Measurements from ENCODE around the gene RAB37.

RAB37 gene

GRCh38 chr17:74767111-74767516, 30.1 kb downstream of the RAB37 start:
- H3K4me2 ChIP-seq (ENCODE audit: low read length) = no peak overlapping the region
- H3K27ac ChIP-seq (ENCODE audit: low read depth, low read length) = no peak overlapping the region
- no peaks in the 10 kb centered on the region for H3K79me1 ChIP-seq (ENCODE audit: low read length)
- no peak overlapping the region for H3K4me3 ChIP-seq (ENCODE audit: low read depth, low read length)
- no peak overlapping the region for H3K9ac ChIP-seq (ENCODE audit: low read length)
- no peak overlapping the region for H4K12ac ChIP-seq (ENCODE audit: low read depth, low read length)
- H4K91ac ChIP-seq (ENCODE audit: low read depth, low read length) = no peak overlapping the region
- no peak overlapping the region for H2AFZ ChIP-seq (ENCODE audit: insufficient read depth, low read length, poor library complexity)
- no peak overlapping the region for H3K4ac ChIP-seq (ENCODE audit: low read depth, low read length)
- H3K14ac ChIP-seq (ENCODE audit: low read length) = no peak overlapping the region
- no peak overlapping the region for H2BK5ac ChIP-seq (ENCODE audit: low read depth, low read length, poor library complexity)
- no peak overlapping the region for H2AK5ac ChIP-seq (ENCODE audit: low read length)
- peaks cover 6 to 8% of the 10 kb centered on the region in 2 experiments for H3K4me1 ChIP-seq (ENCODE audit: control insufficient read depth in 1 of 2, insufficient read depth in 2 of 2, low read length in 2 of 2)
- H4K8ac ChIP-seq (ENCODE audit: low read depth, low read length) = no peak overlapping the region
- no peak overlapping the region for H2BK12ac ChIP-seq (ENCODE audit: low read length)
- H3K79me2 ChIP-seq (ENCODE audit: control insufficient read depth, insufficient read depth, low read length, poor library complexity) = no peaks in the 10 kb centered on the region
- no peak for DNase-seq
- no peaks in the 10 kb centered on the region for H3K9me3 ChIP-seq (ENCODE audit: insufficient read depth, low read depth, low read length)
- no peak overlapping the region for H3K18ac ChIP-seq (ENCODE audit: low read length)
- WGBS (ENCODE audit: extremely low coverage, insufficient coverage, insufficient read length) = no CpG with 5 or more reads among the region's 10 CpGs
- H3K36me3 ChIP-seq (ENCODE audit: control insufficient read depth in 1 of 2, insufficient read depth in 2 of 2, low read length in 2 of 2) = peaks cover 26 to 35% of the 10 kb centered on the region in 2 experiments
- no peaks in the 10 kb centered on the region for H3K27me3 ChIP-seq (ENCODE audit: insufficient read depth, low read length)
- H2BK120ac ChIP-seq (ENCODE audit: insufficient read depth, low read length, poor library complexity) = no peak overlapping the region
- H3K23ac ChIP-seq (ENCODE audit: low read length) = no peak overlapping the region

GRCh38 chr17:74768069-74768762, 31.2 kb downstream of the RAB37 start:
- Histone ChIP-seq H2AFZ (ENCODE audit: insufficient read depth, low read length, poor library complexity) (no peak overlapping the region), H2BK120ac (ENCODE audit: insufficient read depth, low read length, poor library complexity) (no peak overlapping the region), H2BK12ac (ENCODE audit: low read length) (no peak overlapping the region), H3K23ac (ENCODE audit: low read length) (no peak overlapping the region), H3K79me2 (ENCODE audit: control insufficient read depth, insufficient read depth, low read length, poor library complexity) (no peaks in the 10 kb centered on the region), H4K12ac (ENCODE audit: low read depth, low read length) (no peak overlapping the region), H3K27ac (ENCODE audit: low read depth, low read length) (no peak overlapping the region), H3K4me3 (ENCODE audit: low read depth, low read length) (no peak overlapping the region), H3K36me3 (ENCODE audit: control insufficient read depth in 1 of 2, insufficient read depth in 2 of 2, low read length in 2 of 2) (peaks cover 36 to 46% of the 10 kb centered on the region in 2 experiments), H4K91ac (ENCODE audit: low read depth, low read length) (no peak overlapping the region), H3K18ac (ENCODE audit: low read length) (no peak overlapping the region), H3K27me3 (ENCODE audit: insufficient read depth, low read length) (no peaks in the 10 kb centered on the region), H2AK5ac (ENCODE audit: low read length) (no peak overlapping the region), H3K14ac (ENCODE audit: low read length) (no peak overlapping the region), H3K9ac (ENCODE audit: low read length) (no peak overlapping the region), H3K4ac (ENCODE audit: low read depth, low read length) (no peak overlapping the region), H3K79me1 (ENCODE audit: low read length) (no peaks in the 10 kb centered on the region), H2BK5ac (ENCODE audit: low read depth, low read length, poor library complexity) (no peak overlapping the region), H3K4me1 (ENCODE audit: control insufficient read depth in 1 of 2, insufficient read depth in 2 of 2, low read length in 2 of 2) (peaks cover 7 to 9% of the 10 kb centered on the region in 2 experiments), H4K8ac (ENCODE audit: low read depth, low read length) (no peak overlapping the region), H3K4me2 (ENCODE audit: low read length) (no peak overlapping the region), H3K9me3 (ENCODE audit: insufficient read depth, low read depth, low read length) (no peaks in the 10 kb centered on the region)
- no CpG with 5 or more reads among the region's 17 CpGs for WGBS (ENCODE audit: extremely low coverage, insufficient coverage, insufficient read length)
- DNase-seq = no peak

- no peak overlapping the region for H3K14ac ChIP-seq (ENCODE audit: low read length)
- no peak overlapping the region for H2BK120ac ChIP-seq (ENCODE audit: insufficient read depth, low read length, poor library complexity)
- H2BK5ac ChIP-seq (ENCODE audit: low read depth, low read length, poor library complexity) = no peak overlapping the region
- no peak overlapping the region for H3K18ac ChIP-seq (ENCODE audit: low read length)
- H2BK12ac ChIP-seq (ENCODE audit: low read length) = no peak overlapping the region
- H3K23ac ChIP-seq (ENCODE audit: low read length) = no peak overlapping the region
- no peak overlapping the region for H3K4me3 ChIP-seq (ENCODE audit: low read depth, low read length)
- WGBS (ENCODE audit: extremely low coverage, insufficient coverage, insufficient read length) = no CpG with 5 or more reads among the region's 7 CpGs
- no peak overlapping the region for H3K27ac ChIP-seq (ENCODE audit: low read depth, low read length)
- H3K9me3 ChIP-seq (ENCODE audit: insufficient read depth, low read depth, low read length) = no peaks in the 10 kb centered on the region
- no peaks in the 10 kb centered on the region for H3K79me2 ChIP-seq (ENCODE audit: control insufficient read depth, insufficient read depth, low read length, poor library complexity)
- H2AFZ ChIP-seq (ENCODE audit: insufficient read depth, low read length, poor library complexity) = no peak overlapping the region
- no peak for DNase-seq
- H3K36me3 ChIP-seq (ENCODE audit: control insufficient read depth in 1 of 2, insufficient read depth in 2 of 2, low read length in 2 of 2) = peaks cover 39 to 50% of the 10 kb centered on the region in 2 experiments
- no peaks in the 10 kb centered on the region for H3K27me3 ChIP-seq (ENCODE audit: insufficient read depth, low read length)
- no peak overlapping the region for H4K91ac ChIP-seq (ENCODE audit: low read depth, low read length)
- no peak overlapping the region for H4K8ac ChIP-seq (ENCODE audit: low read depth, low read length)
- H3K79me1 ChIP-seq (ENCODE audit: low read length) = no peaks in the 10 kb centered on the region
- no peak overlapping the region for H4K12ac ChIP-seq (ENCODE audit: low read depth, low read length)
- H3K4me1 ChIP-seq (ENCODE audit: control insufficient read depth in 1 of 2, insufficient read depth in 2 of 2, low read length in 2 of 2) = peaks cover 7 to 9% of the 10 kb centered on the region in 2 experiments
- no peak overlapping the region for H3K9ac ChIP-seq (ENCODE audit: low read length)
- H3K4ac ChIP-seq (ENCODE audit: low read depth, low read length) = no peak overlapping the region
- no peak overlapping the region for H2AK5ac ChIP-seq (ENCODE audit: low read length)
- H3K4me2 ChIP-seq (ENCODE audit: low read length) = no peak overlapping the region
These were observed 31.7 kb downstream of the RAB37 start for GRCh38 chr17:74768763-74769114.

- Histone ChIP-seq H4K91ac (ENCODE audit: low read depth, low read length) (no peak overlapping the region), H3K79me2 (ENCODE audit: control insufficient read depth, insufficient read depth, low read length, poor library complexity) (no peaks in the 10 kb centered on the region), H2BK12ac (ENCODE audit: low read length) (no peak overlapping the region), H3K4me1 (ENCODE audit: control insufficient read depth in 1 of 2, insufficient read depth in 2 of 2, low read length in 2 of 2) (peaks cover 10 to 11% of the 10 kb centered on the region in 2 experiments), H3K4me2 (ENCODE audit: low read length) (no peak overlapping the region), H3K4ac (ENCODE audit: low read depth, low read length) (no peak overlapping the region), H3K27ac (ENCODE audit: low read depth, low read length) (no peak overlapping the region), H2BK120ac (ENCODE audit: insufficient read depth, low read length, poor library complexity) (no peak overlapping the region), H2AK5ac (ENCODE audit: low read length) (no peak overlapping the region), H3K4me3 (ENCODE audit: low read depth, low read length) (no peak overlapping the region), H3K27me3 (ENCODE audit: insufficient read depth, low read length) (no peaks in the 10 kb centered on the region), H3K9me3 (ENCODE audit: insufficient read depth, low read depth, low read length) (no peaks in the 10 kb centered on the region), H3K23ac (ENCODE audit: low read length) (no peak overlapping the region), H3K36me3 (ENCODE audit: control insufficient read depth in 1 of 2, insufficient read depth in 2 of 2, low read length in 2 of 2) (peaks cover 39 to 50% of the 10 kb centered on the region in 2 experiments), H3K79me1 (ENCODE audit: low read length) (no peaks in the 10 kb centered on the region), H2AFZ (ENCODE audit: insufficient read depth, low read length, poor library complexity) (no peak overlapping the region), H3K14ac (ENCODE audit: low read length) (no peak overlapping the region), H2BK5ac (ENCODE audit: low read depth, low read length, poor library complexity) (no peak overlapping the region), H4K8ac (ENCODE audit: low read depth, low read length) (no peak overlapping the region), H3K9ac (ENCODE audit: low read length) (no peak overlapping the region), H3K18ac (ENCODE audit: low read length) (no peak overlapping the region), H4K12ac (ENCODE audit: low read depth, low read length) (no peak overlapping the region)
- no peak for DNase-seq
- no CpG with 5 or more reads among the region's 6 CpGs for WGBS (ENCODE audit: extremely low coverage, insufficient coverage, insufficient read length)
These were observed 32.3 kb downstream of the RAB37 start for GRCh38 chr17:74769266-74769855.
